ENCODE data around the gene DHX32.

GRCh38 chr10:125802739-125803138 lies 78.4 kb downstream of the DHX32 start:
- no peak for TF ChIP-seq CTCF (IDR thresholded peaks at IDR 0.05)
- TF ChIP-seq POLR2A (IDR thresholded peaks at IDR 0.05) = no peak
